Measurements from ENCODE around the gene PFAS.

Gene PFAS

GRCh38 chr17:8225813-8226535, 23.1 kb upstream of the PFAS start:
- Histone ChIP-seq H3K9me3 (ENCODE audit: low read length) (no peaks in the 10 kb centered on the region), H2AFZ (ENCODE audit: low read length) (no peak overlapping the region), H3K27ac (ENCODE audit: low read depth, low read length, poor library complexity, severe bottlenecking) (peak overlapping the region; percentile 71), H3K9ac (ENCODE audit: low read length) (peak overlapping the region; percentile 46; the same call in 1 of the 2 replicates), H3K27me3 (ENCODE audit: insufficient read depth, low read length) (no peaks in the 10 kb centered on the region), H3F3A (ENCODE audit: insufficient read depth, low read length) (no peaks in the 10 kb centered on the region; the same call in 1 of the 2 replicates), H3K79me2 (ENCODE audit: insufficient read depth, low read length) (no peaks in the 10 kb centered on the region), H3K4me2 (ENCODE audit: low read length) (peak overlapping the region; percentile 60), H3K9me2 (ENCODE audit: low read depth, low read length) (no peaks in the 10 kb centered on the region), H3K4me3 (ENCODE audit: low read depth, low read length, poor library complexity, severe bottlenecking) (peak overlapping the region; percentile 51), H4K20me1 (ENCODE audit: insufficient read depth, low read length) (no peaks in the 10 kb centered on the region), H3K36me3 (ENCODE audit: insufficient read depth, low read length) (peaks cover 45% of the 10 kb centered on the region), H3K4me1 (ENCODE audit: insufficient read depth, low read length, severe bottlenecking) (peaks cover 14% of the 10 kb centered on the region)
- TF ChIP-seq EZH2 (IDR thresholded peaks at IDR 0.05; ENCODE audit: borderline replicate concordance, low read length) = no peak
- no peak for TF ChIP-seq CTCF (IDR thresholded peaks at IDR 0.05; ENCODE audit: low read length)

- Histone ChIP-seq H3K9ac (ENCODE audit: low read length) (peak overlapping the region; percentile 46; the same call in 1 of the 2 replicates), H3K36me3 (ENCODE audit: insufficient read depth, low read length) (peaks cover 52% of the 10 kb centered on the region), H3K79me2 (ENCODE audit: insufficient read depth, low read length) (no peaks in the 10 kb centered on the region), H3K4me1 (ENCODE audit: insufficient read depth, low read length, severe bottlenecking) (peaks cover 14% of the 10 kb centered on the region), H2AFZ (ENCODE audit: low read length) (no peak overlapping the region), H3K27me3 (ENCODE audit: insufficient read depth, low read length) (no peaks in the 10 kb centered on the region), H4K20me1 (ENCODE audit: insufficient read depth, low read length) (no peaks in the 10 kb centered on the region), H3K9me3 (ENCODE audit: low read length) (no peaks in the 10 kb centered on the region), H3F3A (ENCODE audit: insufficient read depth, low read length) (no peaks in the 10 kb centered on the region; the same call in 1 of the 2 replicates), H3K27ac (ENCODE audit: low read depth, low read length, poor library complexity, severe bottlenecking) (peak overlapping the region; percentile 71), H3K4me3 (ENCODE audit: low read depth, low read length, poor library complexity, severe bottlenecking) (peak overlapping the region; percentile 51), H3K9me2 (ENCODE audit: low read depth, low read length) (no peaks in the 10 kb centered on the region), H3K4me2 (ENCODE audit: low read length) (peak overlapping the region; percentile 60)
- TF ChIP-seq CTCF (IDR thresholded peaks at IDR 0.05; ENCODE audit: low read length) (no peak), EZH2 (IDR thresholded peaks at IDR 0.05; ENCODE audit: borderline replicate concordance, low read length) (no peak)
Observed at GRCh38 chr17:8226536-8227237, 22.4 kb upstream of the PFAS start.

GRCh38 chr17:8227238-8227581, 21.9 kb upstream of the PFAS start:
- no peaks in the 10 kb centered on the region for H3K79me2 ChIP-seq (ENCODE audit: insufficient read depth, low read length)
- H3K36me3 ChIP-seq (ENCODE audit: insufficient read depth, low read length) = peaks cover 57% of the 10 kb centered on the region
- no peaks in the 10 kb centered on the region for H3F3A ChIP-seq (ENCODE audit: insufficient read depth, low read length)
- H3K4me2 ChIP-seq (ENCODE audit: low read length) = peak overlapping the region; percentile 60; the same call in 1 of the 2 replicates
- H3K4me3 ChIP-seq (ENCODE audit: low read depth, low read length, poor library complexity, severe bottlenecking) = peak overlapping the region; percentile 51
- no peaks in the 10 kb centered on the region for H3K27me3 ChIP-seq (ENCODE audit: insufficient read depth, low read length)
- H2AFZ ChIP-seq (ENCODE audit: low read length) = no peak overlapping the region
- H3K9me3 ChIP-seq (ENCODE audit: low read length) = no peaks in the 10 kb centered on the region
- TF ChIP-seq EZH2 (IDR thresholded peaks at IDR 0.05; ENCODE audit: borderline replicate concordance, low read length) (no peak), CTCF (IDR thresholded peaks at IDR 0.05; ENCODE audit: low read length) (no peak)
- H3K27ac ChIP-seq (ENCODE audit: low read depth, low read length, poor library complexity, severe bottlenecking) = peak overlapping the region; percentile 71
- no peak overlapping the region; the same call in 1 of the 2 replicates for H3K9ac ChIP-seq (ENCODE audit: low read length)
- peaks cover 14% of the 10 kb centered on the region for H3K4me1 ChIP-seq (ENCODE audit: insufficient read depth, low read length, severe bottlenecking)
- no peaks in the 10 kb centered on the region for H3K9me2 ChIP-seq (ENCODE audit: low read depth, low read length)
- H4K20me1 ChIP-seq (ENCODE audit: insufficient read depth, low read length) = no peaks in the 10 kb centered on the region
